ENCODE measurements around the gene DNAH9. TPM values are rescaled to one million over a fixed set of nuclear protein-coding genes. Genes with fewer than 3 reads are reported as not detected.

The DNAH9 gene
- total RNA-seq, 1 experiment from 2014 or later: 0.97 TPM

DNA sequence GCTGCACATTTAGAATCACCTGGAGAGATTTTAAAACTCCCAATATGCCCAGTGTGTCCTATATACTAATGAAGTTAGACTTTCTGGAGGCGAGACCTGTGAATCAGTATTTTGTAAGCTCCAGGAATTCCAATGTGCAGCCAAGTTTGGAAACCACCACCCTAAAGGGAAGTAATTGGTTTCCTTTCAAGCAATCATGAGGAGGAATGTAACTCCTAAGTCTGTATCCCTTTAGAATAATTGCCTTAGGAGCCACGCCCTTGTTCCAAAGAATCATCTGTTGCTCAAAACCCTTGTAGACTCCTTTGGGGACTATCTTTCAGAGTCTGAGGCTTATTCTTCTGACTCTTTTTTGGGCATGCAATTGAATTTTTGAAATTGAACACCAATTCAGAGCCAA is 84.4 kb downstream of the DNAH9 start:
- H3K36me3 ChIP-seq (replicated peaks; ENCODE audit: control insufficient read depth, insufficient read depth, low read length): no peaks in the 10 kb centered on the region
- no peaks in the 10 kb centered on the region for H3K27me3 ChIP-seq (ENCODE audit: control insufficient read depth, insufficient read depth, low read length)
- no peak for DNase-seq
- no peak overlapping the region for H3K4me3 ChIP-seq (ENCODE audit: insufficient read depth, low read depth, low read length)

DNA sequence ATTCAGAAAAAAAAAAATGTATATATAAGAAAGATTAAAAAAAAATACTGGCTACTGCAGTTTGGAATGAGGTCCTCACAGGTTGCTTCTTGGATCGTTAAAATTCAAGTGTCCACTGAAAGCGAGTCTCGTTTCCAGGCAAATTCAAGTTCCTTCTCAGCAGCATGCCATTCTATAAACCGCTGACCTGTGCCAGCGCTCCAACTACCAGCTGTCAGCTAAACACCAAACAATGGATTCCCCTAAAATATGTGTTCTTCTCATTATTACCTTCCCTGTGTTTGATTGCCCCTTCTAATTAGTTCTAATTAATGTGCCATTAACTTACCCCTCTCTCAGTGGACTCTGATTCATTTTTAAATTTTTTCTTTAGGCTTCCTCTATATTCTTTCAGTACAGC is 92.4 kb downstream of the DNAH9 start:
- H3K27me3 ChIP-seq (ENCODE audit: control insufficient read depth, insufficient read depth, low read length): no peaks in the 10 kb centered on the region
- H3K4me3 ChIP-seq (ENCODE audit: insufficient read depth, low read depth, low read length): no peak overlapping the region
- no peak for DNase-seq
- H3K36me3 ChIP-seq (replicated peaks; ENCODE audit: control insufficient read depth, insufficient read depth, low read length): no peaks in the 10 kb centered on the region

DNA sequence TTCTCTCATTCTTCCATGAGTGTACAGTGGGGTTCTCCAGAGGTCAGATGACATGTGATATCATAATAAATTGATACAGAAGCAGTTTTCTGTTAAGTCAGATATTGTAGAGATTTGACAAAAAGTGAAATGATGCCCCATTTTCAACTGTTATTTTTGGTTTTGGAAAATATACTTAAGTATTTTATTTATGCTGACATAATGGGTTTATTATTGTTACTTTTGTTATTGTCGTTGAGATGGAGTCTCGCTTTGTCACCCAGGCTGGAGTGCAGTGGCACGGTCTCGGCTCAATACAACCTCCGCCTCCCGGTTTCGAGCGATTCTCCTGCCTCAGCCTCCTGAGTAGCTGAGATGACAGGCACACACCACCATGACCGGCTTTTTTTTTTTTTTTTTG is 94.4 kb downstream of the DNAH9 start:
- Histone ChIP-seq H3K27me3 (ENCODE audit: control insufficient read depth, insufficient read depth, low read length) (no peaks in the 10 kb centered on the region), H3K36me3 (replicated peaks; ENCODE audit: control insufficient read depth, insufficient read depth, low read length) (no peaks in the 10 kb centered on the region), H3K4me3 (ENCODE audit: insufficient read depth, low read depth, low read length) (no peak overlapping the region)
- DNase-seq: no peak

DNA sequence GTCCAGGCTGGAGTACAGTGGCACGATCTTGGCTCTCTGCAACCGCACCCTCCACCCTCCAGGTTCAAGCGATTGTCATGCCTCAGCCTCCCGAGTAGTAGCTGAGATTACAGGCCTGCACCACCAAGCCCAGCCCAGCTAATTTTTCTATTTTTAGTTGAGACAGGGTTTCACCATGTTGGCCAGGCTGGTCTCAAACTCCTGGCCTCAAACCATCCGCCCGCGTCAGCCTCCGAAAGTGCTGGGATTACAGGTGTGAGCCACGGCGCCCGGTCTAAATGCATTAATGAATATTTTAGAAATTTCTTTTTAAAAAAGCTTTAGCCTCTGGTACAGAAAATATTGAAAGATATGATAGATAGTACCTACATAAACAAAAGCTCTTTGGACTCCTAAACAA is 95.0 kb downstream of the DNAH9 start:
- no peak overlapping the region for H3K4me3 ChIP-seq (ENCODE audit: insufficient read depth, low read depth, low read length)
- H3K36me3 ChIP-seq (replicated peaks; ENCODE audit: control insufficient read depth, insufficient read depth, low read length): no peaks in the 10 kb centered on the region
- DNase-seq: no peak
- no peaks in the 10 kb centered on the region for H3K27me3 ChIP-seq (ENCODE audit: control insufficient read depth, insufficient read depth, low read length)

DNA sequence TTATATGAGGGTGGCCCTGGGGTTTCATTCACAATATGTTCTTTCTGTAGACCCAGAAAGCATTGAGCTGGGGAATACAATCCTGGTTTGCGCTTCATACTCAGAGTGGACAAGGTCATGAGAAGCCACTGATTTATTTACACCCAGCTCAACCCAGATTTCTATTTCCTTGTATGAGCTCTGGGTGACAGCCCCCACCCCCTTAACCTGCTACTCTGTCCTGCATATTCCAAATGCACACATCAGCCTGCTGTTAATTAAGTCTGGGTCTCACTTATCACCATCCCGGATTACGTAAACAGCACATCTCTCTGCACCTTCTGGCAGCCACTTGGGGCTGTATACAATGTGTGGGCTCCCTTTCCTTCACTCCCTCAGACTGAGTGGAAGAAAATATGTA is 102.4 kb downstream of the DNAH9 start:
- H3K4me3 ChIP-seq (ENCODE audit: insufficient read depth, low read depth, low read length): no peak overlapping the region
- no peaks in the 10 kb centered on the region for H3K27me3 ChIP-seq (ENCODE audit: control insufficient read depth, insufficient read depth, low read length)
- no peaks in the 10 kb centered on the region for H3K36me3 ChIP-seq (replicated peaks; ENCODE audit: control insufficient read depth, insufficient read depth, low read length)
- DNase-seq: no peak

DNA sequence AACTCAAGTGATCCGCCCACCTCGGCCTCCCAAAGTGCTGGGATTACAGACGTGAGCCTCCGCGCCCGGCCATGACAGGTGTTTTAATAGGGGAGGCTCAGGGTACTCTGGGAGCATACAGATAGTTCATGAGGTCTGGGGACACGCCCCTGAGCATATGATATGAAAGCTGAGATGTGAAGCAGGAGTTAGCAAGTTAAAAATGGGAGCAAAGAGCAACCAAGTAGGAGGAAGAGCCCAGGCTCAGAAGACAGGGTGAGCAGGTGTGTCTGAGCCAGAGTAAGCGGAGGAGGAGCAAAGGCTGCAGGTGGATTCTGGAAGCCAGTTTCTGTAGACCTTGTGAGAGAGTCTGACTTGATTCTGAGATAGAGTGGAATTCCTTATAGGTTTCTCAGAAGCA is 103.6 kb downstream of the DNAH9 start:
- H3K36me3 ChIP-seq (replicated peaks; ENCODE audit: control insufficient read depth, insufficient read depth, low read length): no peaks in the 10 kb centered on the region

DNA sequence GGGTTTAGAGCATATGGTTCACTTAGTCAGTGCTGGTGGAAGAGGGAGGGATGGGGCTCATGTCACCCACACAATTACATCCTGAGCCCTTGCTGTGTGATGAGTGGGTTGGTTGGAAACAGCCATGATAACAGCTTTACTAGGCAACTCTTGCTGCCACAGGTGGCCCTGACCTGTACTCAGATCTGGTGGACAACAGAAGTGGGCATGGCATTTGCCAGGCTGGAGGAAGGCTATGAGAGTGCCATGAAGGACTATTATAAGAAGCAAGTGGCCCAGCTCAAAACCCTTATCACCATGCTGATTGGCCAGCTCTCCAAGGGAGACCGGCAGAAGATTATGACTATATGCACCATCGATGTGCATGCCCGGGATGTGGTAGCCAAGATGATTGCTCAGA is 105.8 kb downstream of the DNAH9 start:
- no peak overlapping the region for H3K4me3 ChIP-seq (ENCODE audit: insufficient read depth, low read depth, low read length)
- DNase-seq: no peak
- H3K27me3 ChIP-seq (ENCODE audit: control insufficient read depth, insufficient read depth, low read length): no peaks in the 10 kb centered on the region
- H3K36me3 ChIP-seq (replicated peaks; ENCODE audit: control insufficient read depth, insufficient read depth, low read length): no peaks in the 10 kb centered on the region

More for the DNA sequence above, 103.6 kb downstream of the DNAH9 start:
- Histone ChIP-seq H3K27me3 (ENCODE audit: control insufficient read depth, insufficient read depth, low read length) (no peaks in the 10 kb centered on the region), H3K4me3 (ENCODE audit: insufficient read depth, low read depth, low read length) (no peak overlapping the region)
- DNase-seq: no peak

DNA sequence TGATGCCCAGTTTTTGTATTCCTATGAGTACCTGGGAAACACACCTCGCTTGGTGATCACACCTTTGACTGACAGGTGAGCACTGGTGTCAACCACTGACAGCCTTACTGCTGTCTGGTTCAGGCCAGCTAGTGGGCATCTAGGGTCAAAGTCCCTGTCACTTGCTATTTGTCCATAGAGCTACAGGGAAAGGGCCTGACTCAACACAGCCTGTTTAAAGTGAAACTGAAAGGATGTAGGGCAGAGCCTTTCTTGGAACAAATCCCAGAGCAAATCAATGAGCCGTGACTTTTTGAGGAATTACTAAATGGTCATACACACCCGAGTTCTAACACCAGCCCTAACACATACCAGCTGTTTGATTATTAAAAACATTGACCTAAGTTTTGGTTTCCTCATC is 106.8 kb downstream of the DNAH9 start:
- DNase-seq: no peak
- no peak overlapping the region for H3K4me3 ChIP-seq (ENCODE audit: insufficient read depth, low read depth, low read length)
- no peaks in the 10 kb centered on the region for H3K27me3 ChIP-seq (ENCODE audit: control insufficient read depth, insufficient read depth, low read length)
- H3K36me3 ChIP-seq (replicated peaks; ENCODE audit: control insufficient read depth, insufficient read depth, low read length): no peaks in the 10 kb centered on the region

DNA sequence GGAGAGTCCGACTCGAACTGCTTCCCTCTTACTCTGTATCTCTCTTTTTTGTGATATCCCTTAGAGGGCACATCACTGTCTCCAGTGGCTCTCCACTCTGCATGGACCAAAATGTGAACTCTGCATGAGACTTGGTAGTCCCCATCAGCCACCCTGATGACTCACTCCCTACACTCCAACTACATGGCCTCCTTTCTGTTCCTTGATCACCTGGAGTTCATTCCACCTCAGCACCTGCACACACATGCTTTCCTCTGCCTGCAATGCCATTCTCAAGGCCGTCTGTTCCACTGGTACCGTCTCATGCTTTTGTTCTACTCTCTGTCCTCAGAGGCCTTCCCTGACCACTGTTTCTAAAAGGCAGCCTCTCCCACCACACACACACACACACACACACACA is 109.3 kb downstream of the DNAH9 start:
- DNase-seq: no peak
- Histone ChIP-seq H3K4me3 (ENCODE audit: insufficient read depth, low read depth, low read length) (no peak overlapping the region), H3K36me3 (replicated peaks; ENCODE audit: control insufficient read depth, insufficient read depth, low read length) (no peaks in the 10 kb centered on the region)

DNA sequence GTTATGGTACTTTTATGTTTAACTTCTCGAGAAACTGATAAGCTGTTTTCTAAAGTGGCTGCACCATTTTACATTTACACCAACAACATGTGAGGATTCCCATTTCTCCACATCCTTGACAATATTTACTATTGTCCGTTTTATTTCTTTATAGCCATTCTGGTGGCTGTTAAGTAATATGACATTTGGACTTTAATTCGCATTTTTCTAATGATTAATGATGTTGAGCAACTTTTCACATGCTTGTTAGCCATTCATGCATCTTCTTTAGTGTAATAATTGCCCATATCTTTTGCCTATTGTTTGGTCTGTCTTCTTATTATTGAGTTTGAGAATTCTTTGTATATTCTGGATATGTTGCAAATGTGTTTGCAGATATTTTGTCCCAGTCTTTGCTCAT is 114.2 kb downstream of the DNAH9 start:
- no peak for DNase-seq
- Histone ChIP-seq H3K4me3 (ENCODE audit: insufficient read depth, low read depth, low read length) (no peak overlapping the region), H3K36me3 (replicated peaks; ENCODE audit: control insufficient read depth, insufficient read depth, low read length) (no peaks in the 10 kb centered on the region), H3K27me3 (ENCODE audit: control insufficient read depth, insufficient read depth, low read length) (no peaks in the 10 kb centered on the region)

More for the DNA sequence above, 109.3 kb downstream of the DNAH9 start:
- H3K27me3 ChIP-seq (ENCODE audit: control insufficient read depth, insufficient read depth, low read length): no peaks in the 10 kb centered on the region

DNA sequence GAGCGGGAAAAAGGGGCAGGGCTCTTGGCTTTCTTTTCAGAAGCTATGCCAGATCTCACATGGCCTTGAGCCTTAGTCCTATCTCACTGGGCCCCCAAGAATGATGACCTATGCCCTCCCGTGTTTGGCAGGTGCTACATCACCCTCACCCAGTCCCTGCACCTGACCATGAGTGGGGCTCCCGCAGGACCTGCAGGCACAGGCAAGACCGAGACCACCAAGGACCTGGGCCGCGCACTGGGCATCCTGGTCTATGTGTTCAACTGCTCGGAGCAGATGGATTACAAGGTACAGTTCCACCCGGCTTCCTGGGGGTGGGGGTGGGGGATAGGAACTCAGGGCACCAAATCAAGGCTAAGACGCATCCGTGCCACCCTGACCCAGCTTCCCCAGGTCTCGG is 120.9 kb downstream of the DNAH9 start:
- no peaks in the 10 kb centered on the region for H3K36me3 ChIP-seq (replicated peaks; ENCODE audit: control insufficient read depth, insufficient read depth, low read length)
- no peak overlapping the region for H3K4me3 ChIP-seq (ENCODE audit: insufficient read depth, low read depth, low read length)
- no peaks in the 10 kb centered on the region for H3K27me3 ChIP-seq (ENCODE audit: control insufficient read depth, insufficient read depth, low read length)
- no peak for DNase-seq

DNA sequence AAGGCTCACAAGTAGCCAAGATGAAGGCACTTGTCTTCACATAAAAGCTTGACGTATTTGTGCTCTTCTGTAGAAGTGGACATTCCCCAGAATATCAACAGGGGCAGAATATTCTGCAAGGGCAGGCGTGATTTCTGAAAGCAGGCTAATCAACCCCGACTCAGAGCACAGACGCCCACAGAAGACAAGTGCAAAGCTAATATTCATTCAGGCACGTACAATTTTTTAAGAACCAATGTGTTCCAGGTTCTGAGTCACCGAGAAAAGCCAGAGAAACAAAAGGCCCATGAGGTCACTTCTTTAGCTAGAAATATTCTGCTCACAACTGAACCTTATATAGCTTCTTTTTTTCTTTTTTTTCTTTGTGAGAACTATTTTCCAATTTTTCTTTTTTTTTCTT is 121.6 kb downstream of the DNAH9 start:
- no peak for DNase-seq
- Histone ChIP-seq H3K36me3 (replicated peaks; ENCODE audit: control insufficient read depth, insufficient read depth, low read length) (no peaks in the 10 kb centered on the region), H3K27me3 (ENCODE audit: control insufficient read depth, insufficient read depth, low read length) (no peaks in the 10 kb centered on the region), H3K4me3 (ENCODE audit: insufficient read depth, low read depth, low read length) (no peak overlapping the region)

DNA sequence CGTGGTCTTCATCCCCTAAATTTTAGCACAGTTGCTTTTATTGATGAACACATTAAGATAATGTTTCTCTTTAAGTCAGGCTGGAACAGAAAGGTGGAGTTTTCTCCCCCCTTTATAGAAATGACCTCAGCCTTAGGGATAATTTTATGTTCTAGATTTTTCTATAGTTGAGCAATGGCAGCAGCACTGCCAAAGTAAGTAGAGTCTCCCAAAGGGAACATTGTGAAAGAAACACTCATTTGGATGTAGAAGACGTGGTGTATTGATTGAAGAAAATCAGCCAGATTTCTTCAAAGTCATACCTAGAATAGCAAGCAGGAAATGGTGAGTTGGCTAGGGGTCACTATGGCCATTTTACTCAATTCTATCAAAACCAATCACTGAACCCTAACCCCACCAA is 122.5 kb downstream of the DNAH9 start:
- no peak for DNase-seq
- Histone ChIP-seq H3K36me3 (replicated peaks; ENCODE audit: control insufficient read depth, insufficient read depth, low read length) (no peaks in the 10 kb centered on the region), H3K4me3 (ENCODE audit: insufficient read depth, low read depth, low read length) (no peak overlapping the region), H3K27me3 (ENCODE audit: control insufficient read depth, insufficient read depth, low read length) (no peaks in the 10 kb centered on the region)

DNA sequence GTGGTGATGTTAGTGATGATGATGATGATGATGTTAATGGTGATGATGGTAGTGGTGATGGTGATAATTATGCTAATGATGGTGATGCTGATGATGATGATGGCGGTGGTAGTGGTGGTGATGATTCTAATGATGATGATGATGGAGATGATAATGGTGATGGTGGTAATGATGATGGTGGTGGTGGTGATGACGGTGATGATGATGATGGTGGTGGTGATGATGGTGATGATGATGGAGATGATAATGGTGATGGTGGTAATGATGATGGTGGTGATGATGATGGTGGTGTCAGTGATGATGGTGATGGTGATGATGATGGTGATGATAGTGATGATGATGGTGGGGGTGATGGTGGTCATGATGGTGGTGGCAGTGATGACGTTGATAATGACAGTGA is 132.5 kb downstream of the DNAH9 start:
- Histone ChIP-seq H3K27me3 (ENCODE audit: control insufficient read depth, insufficient read depth, low read length) (no peaks in the 10 kb centered on the region), H3K4me3 (ENCODE audit: insufficient read depth, low read depth, low read length) (no peak overlapping the region), H3K36me3 (replicated peaks; ENCODE audit: control insufficient read depth, insufficient read depth, low read length) (no peaks in the 10 kb centered on the region)
- no peak for DNase-seq

DNA sequence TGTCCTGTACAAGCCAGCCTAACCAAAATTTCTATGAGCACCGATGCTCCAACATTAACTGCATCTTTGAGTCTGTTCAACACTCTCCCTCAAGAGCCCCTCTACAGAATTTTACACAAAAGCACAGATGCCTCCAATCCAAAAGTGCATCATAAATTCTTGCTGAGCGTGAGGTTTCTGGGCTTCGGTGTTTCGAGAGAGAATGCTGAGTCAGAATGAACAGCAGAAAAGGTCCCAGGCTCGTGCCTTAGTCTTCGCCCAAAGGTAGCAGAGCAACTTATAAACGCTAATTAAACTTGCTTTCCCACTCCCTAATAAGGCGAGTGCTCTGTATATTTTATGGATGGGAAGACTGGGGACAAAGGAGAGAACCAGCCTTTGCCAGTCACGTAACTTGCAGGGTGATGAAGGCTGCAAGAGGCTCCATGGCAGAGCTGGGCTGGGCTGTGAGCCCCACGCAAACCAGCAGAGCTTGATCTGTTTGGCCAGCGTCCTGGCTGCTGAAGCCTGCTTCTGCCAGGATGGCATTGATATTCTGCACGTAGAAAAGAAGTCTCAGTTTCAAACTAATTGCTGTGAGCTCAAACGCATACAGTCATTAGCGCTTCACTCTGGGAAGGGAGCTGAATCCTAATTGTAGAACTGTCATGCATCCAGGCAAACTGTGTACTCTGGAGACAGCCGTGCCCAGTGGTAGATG is 138.5 kb downstream of the DNAH9 start:
- Histone ChIP-seq H3K27me3 (ENCODE audit: control insufficient read depth, insufficient read depth, low read length) (no peaks in the 10 kb centered on the region), H3K4me3 (ENCODE audit: insufficient read depth, low read depth, low read length) (no peak overlapping the region), H3K36me3 (replicated peaks; ENCODE audit: control insufficient read depth, insufficient read depth, low read length) (no peaks in the 10 kb centered on the region)
- DNase-seq: no peak

DNA sequence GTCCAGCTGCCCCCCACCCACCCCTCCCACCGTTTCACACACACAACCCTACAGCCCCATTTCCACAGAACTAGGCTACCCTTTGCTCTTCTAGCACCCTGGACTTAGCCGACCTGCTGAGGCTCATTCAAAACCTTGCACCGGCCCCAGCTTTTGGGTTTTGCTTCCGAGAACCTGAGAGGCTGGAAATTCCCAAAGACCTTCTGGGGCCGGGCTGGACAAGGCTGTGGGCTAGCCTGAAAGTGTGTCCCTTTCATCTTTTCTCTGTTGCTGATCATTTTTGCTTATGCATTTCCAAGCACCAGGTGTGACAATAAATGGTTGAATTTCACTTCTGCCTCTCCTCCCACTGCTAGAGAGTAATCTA is 139.0 kb downstream of the DNAH9 start:
- H3K36me3 ChIP-seq (replicated peaks; ENCODE audit: control insufficient read depth, insufficient read depth, low read length): no peaks in the 10 kb centered on the region
- no peak for DNase-seq
- H3K27me3 ChIP-seq (ENCODE audit: control insufficient read depth, insufficient read depth, low read length): no peaks in the 10 kb centered on the region
- no peak overlapping the region for H3K4me3 ChIP-seq (ENCODE audit: insufficient read depth, low read depth, low read length)
